ENCODE results near the gene BCL11A.

BCL11A gene

GRCh38 chr2:60466161-60466702 is 87.2 kb downstream of the BCL11A start:
- Mint-ChIP-seq H3K9me3 (no peaks in the 10 kb centered on the region), H3K27me3 (peaks cover 18% of the 10 kb centered on the region), H3K27ac (ENCODE audit: low read depth) (no peak overlapping the region), H3K4me1 (no peaks in the 10 kb centered on the region), H3K36me3 (ENCODE audit: insufficient read depth) (peaks cover 4% of the 10 kb centered on the region), H3K4me3 (no peak overlapping the region)
- ATAC-seq (replicated peaks; ENCODE audit: extremely low read depth, poor library complexity, severe bottlenecking): no peak
- no peak for DNase-seq (ENCODE audit: low spot score in 2 of 2)

- Mint-ChIP-seq H3K27me3 (peaks cover 18% of the 10 kb centered on the region), H3K4me1 (no peaks in the 10 kb centered on the region), H3K9me3 (no peaks in the 10 kb centered on the region), H3K4me3 (no peak overlapping the region), H3K36me3 (ENCODE audit: insufficient read depth) (peaks cover 4% of the 10 kb centered on the region), H3K27ac (ENCODE audit: low read depth) (no peak overlapping the region)
- no peak for DNase-seq (ENCODE audit: low spot score in 2 of 2)
- no peak for ATAC-seq (replicated peaks; ENCODE audit: extremely low read depth, poor library complexity, severe bottlenecking)
Observed at GRCh38 chr2:60465736-60466135, 87.7 kb downstream of the BCL11A start.

GRCh38 chr2:60463249-60463648 is 90.2 kb downstream of the BCL11A start:
- Mint-ChIP-seq H3K36me3 (ENCODE audit: insufficient read depth) (peaks cover 4% of the 10 kb centered on the region), H3K4me1 (no peaks in the 10 kb centered on the region), H3K9me3 (no peaks in the 10 kb centered on the region), H3K27me3 (peaks cover 18% of the 10 kb centered on the region), H3K4me3 (no peak overlapping the region), H3K27ac (ENCODE audit: low read depth) (no peak overlapping the region)
- ATAC-seq (replicated peaks; ENCODE audit: extremely low read depth, poor library complexity, severe bottlenecking): no peak
- DNase-seq (ENCODE audit: low spot score in 2 of 2): no peak

GRCh38 chr2:60461421-60462108 is 91.9 kb downstream of the BCL11A start:
- Mint-ChIP-seq H3K27me3 (peaks cover 18% of the 10 kb centered on the region), H3K9me3 (no peaks in the 10 kb centered on the region), H3K27ac (ENCODE audit: low read depth) (no peak overlapping the region), H3K4me3 (no peak overlapping the region), H3K36me3 (ENCODE audit: insufficient read depth) (peaks cover 4% of the 10 kb centered on the region), H3K4me1 (no peaks in the 10 kb centered on the region)
- ATAC-seq (replicated peaks; ENCODE audit: extremely low read depth, poor library complexity, severe bottlenecking): no peak
- DNase-seq (ENCODE audit: low spot score in 2 of 2): no peak

GRCh38 chr2:60460577-60461420 is 92.7 kb downstream of the BCL11A start:
- ATAC-seq (replicated peaks; ENCODE audit: extremely low read depth, poor library complexity, severe bottlenecking) (no peak), DNase-seq (ENCODE audit: low spot score in 2 of 2) (no peak)
- no peak overlapping the region for H3K4me3 Mint-ChIP-seq
- H3K4me1 Mint-ChIP-seq: no peaks in the 10 kb centered on the region
- H3K27me3 Mint-ChIP-seq: peaks cover 18% of the 10 kb centered on the region
- H3K9me3 Mint-ChIP-seq: no peaks in the 10 kb centered on the region
- H3K36me3 Mint-ChIP-seq (ENCODE audit: insufficient read depth): peaks cover 3% of the 10 kb centered on the region
- no peak overlapping the region for H3K27ac Mint-ChIP-seq (ENCODE audit: low read depth)

GRCh38 chr2:60459851-60460250 is 93.6 kb downstream of the BCL11A start:
- ATAC-seq (replicated peaks; ENCODE audit: extremely low read depth, poor library complexity, severe bottlenecking): no peak
- Mint-ChIP-seq H3K9me3 (no peaks in the 10 kb centered on the region), H3K36me3 (ENCODE audit: insufficient read depth) (peaks cover 3% of the 10 kb centered on the region), H3K4me3 (no peak overlapping the region), H3K4me1 (no peaks in the 10 kb centered on the region), H3K27me3 (peaks cover 18% of the 10 kb centered on the region), H3K27ac (ENCODE audit: low read depth) (no peak overlapping the region)
- DNase-seq (ENCODE audit: low spot score in 2 of 2): no peak

- Mint-ChIP-seq H3K4me3 (no peak overlapping the region), H3K27me3 (peaks cover 10% of the 10 kb centered on the region), H3K36me3 (ENCODE audit: insufficient read depth) (peaks cover 1% of the 10 kb centered on the region), H3K4me1 (no peaks in the 10 kb centered on the region), H3K27ac (ENCODE audit: low read depth) (no peak overlapping the region), H3K9me3 (no peaks in the 10 kb centered on the region)
- no peak for ATAC-seq (replicated peaks; ENCODE audit: extremely low read depth, poor library complexity, severe bottlenecking)
- DNase-seq (ENCODE audit: low spot score in 2 of 2): no peak
Observed at GRCh38 chr2:60456115-60456770, 97.2 kb downstream of the BCL11A start.

GRCh38 chr2:60453872-60454271 is 99.6 kb downstream of the BCL11A start:
- ATAC-seq (replicated peaks; ENCODE audit: extremely low read depth, poor library complexity, severe bottlenecking) (no peak), DNase-seq (ENCODE audit: low spot score in 2 of 2) (no peak)
- Mint-ChIP-seq H3K9me3 (no peaks in the 10 kb centered on the region), H3K4me1 (no peaks in the 10 kb centered on the region), H3K36me3 (ENCODE audit: insufficient read depth) (peaks cover 1% of the 10 kb centered on the region), H3K27ac (ENCODE audit: low read depth) (no peak overlapping the region), H3K4me3 (no peak overlapping the region), H3K27me3 (peaks cover 10% of the 10 kb centered on the region)

GRCh38 chr2:60453301-60453700 is 100.2 kb downstream of the BCL11A start:
- DNase-seq (ENCODE audit: low spot score in 2 of 2) (no peak), ATAC-seq (replicated peaks; ENCODE audit: extremely low read depth, poor library complexity, severe bottlenecking) (no peak)
- H3K4me3 Mint-ChIP-seq: no peak overlapping the region
- H3K36me3 Mint-ChIP-seq (ENCODE audit: insufficient read depth): peaks cover 1% of the 10 kb centered on the region
- H3K27ac Mint-ChIP-seq (ENCODE audit: low read depth): no peak overlapping the region
- H3K4me1 Mint-ChIP-seq: no peaks in the 10 kb centered on the region
- peaks cover 10% of the 10 kb centered on the region for H3K27me3 Mint-ChIP-seq
- H3K9me3 Mint-ChIP-seq: no peaks in the 10 kb centered on the region

- H3K9me3 Mint-ChIP-seq: no peaks in the 10 kb centered on the region
- ATAC-seq (replicated peaks; ENCODE audit: extremely low read depth, poor library complexity, severe bottlenecking) (no peak), DNase-seq (ENCODE audit: low spot score in 2 of 2) (no peak)
- no peak overlapping the region for H3K4me3 Mint-ChIP-seq
- H3K36me3 Mint-ChIP-seq (ENCODE audit: insufficient read depth): no peaks in the 10 kb centered on the region
- H3K4me1 Mint-ChIP-seq: no peaks in the 10 kb centered on the region
- peaks cover 10% of the 10 kb centered on the region for H3K27me3 Mint-ChIP-seq
- H3K27ac Mint-ChIP-seq (ENCODE audit: low read depth): no peak overlapping the region
Observed at GRCh38 chr2:60450488-60450887, 103.0 kb downstream of the BCL11A start.

GRCh38 chr2:60447943-60448342 is 105.5 kb downstream of the BCL11A start:
- Mint-ChIP-seq H3K4me1 (no peaks in the 10 kb centered on the region), H3K36me3 (ENCODE audit: insufficient read depth) (no peaks in the 10 kb centered on the region), H3K27me3 (peaks cover 17% of the 10 kb centered on the region), H3K9me3 (no peaks in the 10 kb centered on the region), H3K4me3 (no peak overlapping the region), H3K27ac (ENCODE audit: low read depth) (no peak overlapping the region)
- DNase-seq (ENCODE audit: low spot score in 2 of 2) (no peak), ATAC-seq (replicated peaks; ENCODE audit: extremely low read depth, poor library complexity, severe bottlenecking) (no peak)

- no peaks in the 10 kb centered on the region for H3K9me3 Mint-ChIP-seq
- ATAC-seq (replicated peaks; ENCODE audit: extremely low read depth, poor library complexity, severe bottlenecking): no peak
- no peaks in the 10 kb centered on the region for H3K36me3 Mint-ChIP-seq (ENCODE audit: insufficient read depth)
- DNase-seq (ENCODE audit: low spot score in 2 of 2): no peak
- no peaks in the 10 kb centered on the region for H3K4me1 Mint-ChIP-seq
- no peak overlapping the region for H3K27ac Mint-ChIP-seq (ENCODE audit: low read depth)
- no peak overlapping the region for H3K4me3 Mint-ChIP-seq
- H3K27me3 Mint-ChIP-seq: peaks cover 19% of the 10 kb centered on the region
Observed at GRCh38 chr2:60446413-60447267, 106.8 kb downstream of the BCL11A start.
